ENCODE measurements around the gene PSMB5. TPM values are rescaled to one million over a fixed set of nuclear protein-coding genes. Genes with fewer than 3 reads are reported as not detected.
A peak's percentile ranks its signal among the peaks of the same experiment; 100 is the strongest.

The PSMB5 gene
- total RNA-seq, 4 donors from 2014 or later = 304 to 543 (median 486) TPM

DNA sequence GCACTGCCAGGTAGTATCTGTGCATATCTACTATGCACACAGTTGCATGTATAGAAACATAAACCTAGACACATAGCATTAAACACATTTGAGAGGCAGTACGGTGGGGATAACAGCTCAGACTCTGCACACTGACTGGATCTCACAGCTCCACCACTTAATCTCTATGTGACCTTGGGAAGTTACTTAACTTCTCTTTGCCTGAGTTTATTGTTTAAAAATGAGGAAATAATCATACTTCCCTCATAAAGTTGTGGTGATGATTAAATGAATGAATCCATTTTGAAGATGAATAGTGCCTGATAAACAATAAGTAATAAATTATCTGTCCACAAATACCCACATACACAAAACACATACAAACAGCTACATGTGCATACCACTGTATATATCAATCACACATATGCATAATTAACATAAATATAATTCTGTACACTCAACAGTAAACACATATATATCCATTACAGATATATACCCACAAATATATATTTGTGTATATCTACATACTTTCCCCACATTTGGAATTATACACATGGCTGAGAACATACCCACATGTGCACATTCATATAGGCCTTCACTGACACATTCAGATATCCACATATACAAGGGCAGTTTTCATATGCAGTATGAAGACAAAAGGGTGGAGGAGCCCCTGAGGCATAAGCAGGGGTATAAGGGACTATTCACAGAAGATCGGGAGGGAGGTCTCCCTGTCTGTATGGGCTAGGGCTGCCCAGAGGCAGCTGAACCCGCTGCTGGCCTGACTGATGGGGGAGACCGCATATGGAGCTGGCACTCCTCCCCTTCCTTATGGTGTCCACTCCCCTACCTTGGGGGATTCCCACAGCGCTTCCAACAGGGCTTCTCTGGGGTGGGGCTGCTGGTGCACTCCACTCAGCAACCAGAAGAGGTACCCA lies 16.7 kb upstream of the PSMB5 start:
- Histone ChIP-seq H3K27me3 (no peaks in the 10 kb centered on the region), H3K9me3 (no peaks in the 10 kb centered on the region), H3K36me3 (no peaks in the 10 kb centered on the region), H3K4me3 (no peak overlapping the region), H3K27ac (no peak overlapping the region), H3K4me1 (peaks cover 0 to under 1% of the 10 kb centered on the region in 2 donors)
- TF ChIP-seq, protein P1, sequence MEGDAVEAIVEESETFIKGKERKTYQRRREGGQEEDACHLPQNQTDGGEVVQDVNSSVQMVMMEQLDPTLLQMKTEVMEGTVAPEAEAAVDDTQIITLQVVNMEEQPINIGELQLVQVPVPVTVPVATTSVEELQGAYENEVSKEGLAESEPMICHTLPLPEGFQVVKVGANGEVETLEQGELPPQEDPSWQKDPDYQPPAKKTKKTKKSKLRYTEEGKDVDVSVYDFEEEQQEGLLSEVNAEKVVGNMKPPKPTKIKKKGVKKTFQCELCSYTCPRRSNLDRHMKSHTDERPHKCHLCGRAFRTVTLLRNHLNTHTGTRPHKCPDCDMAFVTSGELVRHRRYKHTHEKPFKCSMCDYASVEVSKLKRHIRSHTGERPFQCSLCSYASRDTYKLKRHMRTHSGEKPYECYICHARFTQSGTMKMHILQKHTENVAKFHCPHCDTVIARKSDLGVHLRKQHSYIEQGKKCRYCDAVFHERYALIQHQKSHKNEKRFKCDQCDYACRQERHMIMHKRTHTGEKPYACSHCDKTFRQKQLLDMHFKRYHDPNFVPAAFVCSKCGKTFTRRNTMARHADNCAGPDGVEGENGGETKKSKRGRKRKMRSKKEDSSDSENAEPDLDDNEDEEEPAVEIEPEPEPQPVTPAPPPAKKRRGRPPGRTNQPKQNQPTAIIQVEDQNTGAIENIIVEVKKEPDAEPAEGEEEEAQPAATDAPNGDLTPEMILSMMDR (IDR thresholded peaks at IDR 0.05 in 4 of 5, conservative IDR thresholded peaks at IDR 0.05 in 1 of 5) = no peak
- no peak for TF ChIP-seq POLR2A (IDR thresholded peaks at IDR 0.05)
- in situ Hi-C loops (cut with MboI; ENCODE audit: low sequenced_read_pairs in 4 of 4) = loop anchor here in 2 of 4 donors (5.0 kb wide), 2 partner anchors 59 to 64 kb away; no protein-coding TSS in a partner anchor
- DNase-seq (no peak), ATAC-seq (no peak)
- intact Hi-C loops (cut with DNase I; ENCODE audit: low total_unique reads) = no loop called here

DNA sequence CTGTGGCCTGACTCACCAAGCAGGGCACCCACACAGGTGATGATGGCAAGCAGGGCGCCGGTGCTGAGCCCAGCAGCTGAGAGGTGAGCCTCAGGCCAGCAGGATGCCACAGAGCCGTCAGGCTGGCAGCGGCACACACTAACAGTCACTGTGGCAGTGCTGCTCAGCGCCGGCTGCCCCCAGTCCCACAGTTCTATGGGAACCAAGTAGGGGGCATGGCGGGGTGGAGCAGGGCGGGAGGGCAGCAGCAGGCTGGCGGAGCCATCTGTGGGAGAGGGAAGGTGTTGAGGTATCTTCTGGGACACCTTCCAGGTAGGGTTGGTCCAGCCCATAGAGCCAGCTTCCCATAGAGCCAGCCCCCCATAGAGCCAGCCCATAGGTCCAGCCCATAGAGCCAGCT lies 14.3 kb upstream of the PSMB5 start:
- Histone ChIP-seq H3K4me1 (no peaks in the 10 kb centered on the region), H3K9me3 (no peaks in the 10 kb centered on the region), H3K4me3 (no peak overlapping the region), H3K36me3 (no peaks in the 10 kb centered on the region), H3K27ac (no peak overlapping the region), H3K27me3 (no peaks in the 10 kb centered on the region)
- intact Hi-C loops (cut with DNase I; ENCODE audit: low total_unique reads) (no loop called here), in situ Hi-C loops (cut with MboI; ENCODE audit: low sequenced_read_pairs in 4 of 4) (no loop called here)
- DNase-seq (no peak), ATAC-seq (no peak)
- TF ChIP-seq, protein P1 (IDR thresholded peaks at IDR 0.05 in 4 of 5, conservative IDR thresholded peaks at IDR 0.05 in 1 of 5) = no peak
- no peak for TF ChIP-seq POLR2A (IDR thresholded peaks at IDR 0.05)

DNA sequence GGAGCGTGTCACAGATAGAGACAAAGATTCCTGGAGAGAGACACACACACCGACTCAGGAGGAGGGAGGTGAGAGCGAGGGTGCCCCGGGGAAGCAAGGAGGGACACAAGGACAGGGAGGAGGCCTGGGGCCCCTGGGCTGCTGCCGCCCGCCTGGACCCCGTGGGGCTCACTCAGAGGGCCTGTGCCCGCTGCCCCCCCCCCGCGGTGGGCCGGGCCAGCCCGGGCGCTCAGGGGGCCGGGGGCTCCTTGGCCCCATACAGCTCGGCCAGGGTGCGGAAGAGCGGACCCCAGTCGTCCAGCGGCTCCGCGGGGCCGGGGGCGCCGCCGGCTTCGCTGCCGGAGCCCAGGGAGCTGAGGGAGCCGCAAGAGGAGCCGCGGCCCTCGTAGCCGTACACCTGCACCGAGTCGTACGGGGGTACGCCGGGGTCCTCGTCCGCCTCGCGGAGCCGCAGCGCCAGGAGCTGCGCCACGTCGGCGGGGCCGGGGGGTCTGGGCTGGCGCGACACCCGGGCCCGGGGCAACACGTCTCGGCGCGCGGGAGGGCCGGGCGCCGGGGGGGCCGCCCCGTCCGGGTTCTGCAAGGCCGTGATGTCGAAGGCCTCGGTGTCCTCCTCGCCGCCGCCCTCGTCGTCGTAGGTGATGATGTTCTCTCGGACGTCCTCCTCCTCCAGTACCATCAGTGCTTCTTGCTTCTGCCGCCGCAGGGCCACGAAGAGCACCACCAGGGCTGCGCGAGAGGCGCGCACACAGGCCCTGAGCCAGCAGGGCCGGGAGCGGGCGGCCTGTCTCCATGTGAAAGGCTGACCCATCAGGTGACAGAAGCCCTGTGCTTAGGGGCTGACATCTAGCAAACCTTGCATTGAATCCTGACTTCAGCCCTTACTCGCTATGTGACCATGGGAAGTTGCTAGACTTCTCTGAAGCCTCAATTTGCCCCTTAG lies 13.3 kb upstream of the PSMB5 start:
- Histone ChIP-seq H3K27me3 (no peaks in the 10 kb centered on the region), H3K9me3 (no peaks in the 10 kb centered on the region), H3K4me3 (no peak overlapping the region), H3K4me1 (no peaks in the 10 kb centered on the region), H3K36me3 (no peaks in the 10 kb centered on the region), H3K27ac (peak overlapping the region in 3 of 4 donors; percentile 41 to 49 (median 43))
- in situ Hi-C loops (cut with MboI; ENCODE audit: low sequenced_read_pairs in 4 of 4) = no loop called here
- no peak for DNase-seq
- intact Hi-C loops (cut with DNase I; ENCODE audit: low total_unique reads) = no loop called here
- ATAC-seq = no peak
- no peak for TF ChIP-seq POLR2A (IDR thresholded peaks at IDR 0.05)
- TF ChIP-seq, protein P1 (IDR thresholded peaks at IDR 0.05 in 4 of 5, conservative IDR thresholded peaks at IDR 0.05 in 1 of 5) = no peak

DNA sequence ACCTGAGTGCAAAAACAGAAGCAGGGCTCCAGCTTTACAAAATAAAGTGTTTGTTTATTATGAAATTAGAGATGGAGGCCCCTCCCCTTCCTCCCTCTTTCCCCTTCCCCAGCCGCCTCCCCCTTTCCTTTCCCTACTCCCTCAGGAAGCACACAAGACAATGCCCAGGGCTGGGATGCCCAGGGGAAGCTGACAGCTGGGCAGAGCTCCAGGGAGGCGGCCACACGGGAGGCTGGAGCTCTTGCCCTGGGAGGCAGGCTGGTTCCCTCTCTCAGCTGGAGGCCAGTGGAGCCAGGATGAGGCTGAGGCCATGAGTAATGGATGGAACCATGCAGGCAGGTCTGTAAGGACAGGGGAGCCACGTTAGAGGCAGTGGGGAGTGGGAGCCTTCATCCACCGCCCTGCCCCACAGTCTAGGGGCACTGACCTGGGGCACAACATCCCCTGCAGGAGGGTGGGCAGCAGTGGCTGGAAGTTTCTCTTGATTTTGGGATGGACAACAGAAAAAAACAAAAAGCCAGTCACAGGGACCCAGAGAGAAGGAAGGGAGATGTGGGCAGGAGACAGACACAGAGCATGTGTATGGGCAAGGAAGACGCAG lies 12.4 kb upstream of the PSMB5 start:
- no peak for DNase-seq
- Histone ChIP-seq H3K9me3 (no peaks in the 10 kb centered on the region), H3K36me3 (no peaks in the 10 kb centered on the region), H3K27ac (peak overlapping the region in 3 of 4 donors; percentile 41 to 54 (median 49)), H3K4me1 (no peaks in the 10 kb centered on the region), H3K27me3 (no peaks in the 10 kb centered on the region), H3K4me3 (no peak overlapping the region)
- in situ Hi-C loops (cut with MboI; ENCODE audit: low sequenced_read_pairs in 4 of 4) (no loop called here), intact Hi-C loops (cut with DNase I; ENCODE audit: low total_unique reads) (no loop called here)
- ATAC-seq = peak in 1 of 2 donors; percentile 18
- TF ChIP-seq, protein P1 (IDR thresholded peaks at IDR 0.05 in 4 of 5, conservative IDR thresholded peaks at IDR 0.05 in 1 of 5) = no peak
- TF ChIP-seq POLR2A (IDR thresholded peaks at IDR 0.05) = no peak

Measured in gastrocnemius medialis (tissue), 4 donors.